GM23248 (cell line): Measurements from ENCODE around the gene TPMT. TPM values are rescaled to one million over a fixed set of nuclear protein-coding genes. Genes with fewer than 3 reads are reported as not detected.

ENCODE experiments used
- DNase-seq: peaks from one replicate; pipeline ENCODE4 v3.0.0-alpha.2; 2015
- H2AFZ ChIP-seq: fragments of 200-600 bp; sonication (generic); 2 replicates; pipeline ENCODE4 v1.6.1; 2016; ENCODE audit warnings: antibody characterized with exemption
- H3F3A ChIP-seq: fragments of 200-600 bp; sonication (generic); 2 replicates; pipeline ENCODE4 v1.6.1; 2016; ENCODE audit warnings: mild to moderate bottlenecking, antibody characterized with exemption, mixed run types; ENCODE audit not compliant: insufficient read depth
- H3K27ac ChIP-seq: fragments of 200-600 bp; sonication (generic); 2 replicates; pipeline ENCODE4 v1.5.1; 2016; ENCODE audit warnings: mild to moderate bottlenecking
- H3K27me3 ChIP-seq: fragments of 200-600 bp; sonication (generic); replicated peaks from 2 replicates; pipeline ENCODE4 v1.6.1; 2016; ENCODE audit warnings: mild to moderate bottlenecking; ENCODE audit not compliant: insufficient read depth
- H3K36me3 ChIP-seq: fragments of 200-600 bp; sonication (generic); 2 replicates; pipeline ENCODE4 v1.6.1; 2016; ENCODE audit warnings: low read depth, mild to moderate bottlenecking
- H3K4me1 ChIP-seq: fragments of 200-600 bp; sonication (generic); 2 replicates; pipeline ENCODE4 v1.6.1; 2016; ENCODE audit warnings: mild to moderate bottlenecking; ENCODE audit not compliant: insufficient read depth
- H3K4me2 ChIP-seq: fragments of 200-600 bp; sonication (generic); one replicate; pipeline ENCODE4 v1.6.1; 2016; ENCODE audit warnings: mild to moderate bottlenecking; ENCODE audit not compliant: unreplicated experiment
- H3K4me3 ChIP-seq: fragments of 200-600 bp; sonication (generic); 2 replicates; pipeline ENCODE4 v1.5.1; 2016; ENCODE audit warnings: mild to moderate bottlenecking
- H3K79me2 ChIP-seq: fragments of 200-600 bp; sonication (generic); 2 replicates; pipeline ENCODE4 v1.6.1; 2016; ENCODE audit warnings: mild to moderate bottlenecking; ENCODE audit not compliant: insufficient read depth
- H3K9ac ChIP-seq: fragments of 200-600 bp; sonication (generic); 2 replicates; pipeline ENCODE4 v1.6.1; 2016; ENCODE audit warnings: mild to moderate bottlenecking
- H3K9me2 ChIP-seq: fragments of 200-600 bp; sonication (generic); 2 replicates; pipeline ENCODE4 v1.6.1; 2016; ENCODE audit warnings: mixed run types, mild to moderate bottlenecking, moderate library complexity; ENCODE audit not compliant: insufficient read depth
- H3K9me3 ChIP-seq: fragments of 200-600 bp; sonication (generic); one replicate; pipeline ENCODE4 v1.6.1; 2017; ENCODE audit warnings: low read depth
- H4K20me1 ChIP-seq: fragments of 200-600 bp; sonication (generic); 2 replicates; pipeline ENCODE4 v1.6.0; 2016; ENCODE audit not compliant: insufficient read depth
- EZH2 ChIP-seq: fragments of 200-600 bp; sonication (generic); IDR thresholded peaks from 2 replicates; pipeline ENCODE4 v1.6.1; 2018; ENCODE audit warnings: antibody characterized with exemption, mild to moderate bottlenecking; ENCODE audit not compliant: insufficient read depth, poor library complexity, severe bottlenecking
- EZH2phosphoT487 ChIP-seq: fragments of 200-600 bp; sonication (generic); IDR thresholded peaks from 2 replicates; pipeline ENCODE4 v1.6.1; 2018; ENCODE audit warnings: antibody characterized with exemption, moderate library complexity, mild to moderate bottlenecking, low read depth; ENCODE audit not compliant: insufficient read depth
- WGBS, 2 experiments: methylation state at CpG; one replicate each; pipeline ENCODE4 v1.1.6; 2015 to 2017; ENCODE audit warnings: low lambda C conversion rate in 2 of 2, low coverage in 1 of 2; ENCODE audit errors: missing lambda C conversion rate in 2 of 2; 5-methylcytosine and 5-hydroxymethylcytosine counted together
- in situ Hi-C: fragments of 300-500 bp; cut with MboI; formaldehyde crosslinking; loops from 2 replicates; pipeline ENCODE4 v1.15.0; 2020
- polyA plus RNA-seq: library from polyadenylated mRNA; unstranded; fragments of >200 nt; fragmentation: Nextera tagmentation; extraction: Ambion mirVana; gene quantifications from 2 replicates; pipeline ENCODE4 v1.2.1, GENCODE V29; 2016
- total RNA-seq: library from RNA; depleted of rRNA; stranded (reverse); fragments of >200 nt; shearing (Covaris generic); gene quantifications from 2 replicates; pipeline ENCODE4 v1.2.3, GENCODE V29; 2014

Gene TPMT
- total and polyA plus RNA-seq, 2 experiments from 2014 or later: 22.6 TPM

DNA sequence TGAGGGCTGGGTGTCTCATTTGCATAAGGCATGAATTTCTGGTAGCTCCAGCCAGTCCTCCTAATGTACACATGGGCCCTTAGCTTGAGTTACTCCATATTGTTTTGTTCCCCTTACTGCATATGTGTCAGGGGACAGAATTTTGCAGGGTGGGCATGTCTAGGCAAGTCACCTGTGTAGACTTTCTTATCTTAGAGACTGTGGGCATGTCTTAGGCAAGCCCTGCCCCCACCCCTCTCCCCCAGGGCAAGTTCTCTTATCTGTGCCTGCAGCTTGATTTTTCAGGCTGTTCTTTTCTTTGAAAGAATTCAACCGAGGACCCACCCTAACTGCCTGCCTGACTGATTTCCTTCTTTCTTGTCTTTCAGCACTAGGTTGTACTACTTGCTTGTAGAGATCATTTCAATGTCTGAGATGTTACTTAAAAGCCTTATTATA, 64.5 kb downstream of the TPMT start:
- Histone ChIP-seq H3K9ac (no peak overlapping the region), H4K20me1 (no peaks in the 10 kb centered on the region), H3K27me3 (no peaks in the 10 kb centered on the region), H3K9me3 (no peaks in the 10 kb centered on the region), H3K79me2 (no peaks in the 10 kb centered on the region), H3F3A (no peaks in the 10 kb centered on the region), H3K9me2 (no peaks in the 10 kb centered on the region), H2AFZ (no peak overlapping the region), H3K4me2 (no peak overlapping the region), H3K4me3 (no peak overlapping the region), H3K27ac (no peak overlapping the region), H3K4me1 (no peaks in the 10 kb centered on the region), H3K36me3 (no peaks in the 10 kb centered on the region)
- in situ Hi-C loops: no loop called here
- DNase-seq: no peak
- 39 to 69% methylated on average over 1 of the region's 1 CpG for WGBS, 2 experiments
- TF ChIP-seq EZH2phosphoT487 (no peak), EZH2 (no peak)

DNA sequence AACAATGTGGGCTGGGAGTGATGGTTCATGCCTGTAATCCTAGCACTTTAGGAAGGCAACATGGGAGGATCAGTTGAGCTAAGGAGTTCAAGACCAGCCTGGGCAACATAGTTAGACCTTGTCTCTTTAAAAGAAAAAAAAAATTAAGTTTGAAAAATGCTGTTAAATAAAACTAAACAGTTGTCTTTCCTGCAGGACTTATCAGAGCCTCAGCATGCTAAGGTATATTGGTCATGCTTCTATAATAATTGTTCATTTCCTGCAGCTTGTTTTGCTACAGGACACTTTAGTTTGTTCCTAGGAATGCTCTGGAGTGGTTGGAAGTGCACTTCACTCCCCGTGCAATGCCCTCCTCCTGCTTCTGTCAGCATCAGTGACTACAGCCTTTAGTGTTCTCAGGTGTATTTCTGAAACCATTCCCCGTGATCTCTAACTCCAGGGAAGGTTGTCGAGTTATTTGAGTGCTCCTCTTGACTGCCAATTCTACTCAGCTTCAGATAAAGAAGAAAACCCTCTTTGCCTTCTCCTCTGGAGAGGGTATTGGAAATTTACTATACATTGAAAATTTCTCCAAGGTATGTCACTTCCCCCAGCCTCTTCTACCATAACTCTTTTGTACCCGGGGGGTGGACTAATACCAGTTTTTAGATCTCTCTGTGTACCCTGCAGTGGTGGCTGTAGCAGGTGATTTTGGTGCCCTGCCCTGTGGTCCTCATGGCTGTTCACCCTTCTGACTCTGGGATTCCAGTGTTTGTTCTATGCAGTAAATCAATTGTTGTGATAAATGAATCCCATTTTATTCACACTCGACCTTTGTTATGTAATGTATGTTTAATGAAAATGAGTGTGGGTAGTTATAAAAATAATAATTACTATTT, 66.2 kb downstream of the TPMT start:
- Histone ChIP-seq H3K9me2 (no peaks in the 10 kb centered on the region), H3K9me3 (no peaks in the 10 kb centered on the region), H3K27me3 (no peaks in the 10 kb centered on the region), H3K79me2 (no peaks in the 10 kb centered on the region), H2AFZ (no peak overlapping the region), H3K27ac (no peak overlapping the region), H3F3A (no peaks in the 10 kb centered on the region), H3K9ac (no peak overlapping the region), H4K20me1 (no peaks in the 10 kb centered on the region), H3K36me3 (no peaks in the 10 kb centered on the region), H3K4me3 (no peak overlapping the region), H3K4me2 (no peak overlapping the region), H3K4me1 (no peaks in the 10 kb centered on the region)
- in situ Hi-C loops: no loop called here
- WGBS, 2 experiments: 67 to 68% methylated on average over 5 of the region's 5 CpGs
- no peak for TF ChIP-seq EZH2phosphoT487
- no peak for TF ChIP-seq EZH2
- no peak for DNase-seq

DNA sequence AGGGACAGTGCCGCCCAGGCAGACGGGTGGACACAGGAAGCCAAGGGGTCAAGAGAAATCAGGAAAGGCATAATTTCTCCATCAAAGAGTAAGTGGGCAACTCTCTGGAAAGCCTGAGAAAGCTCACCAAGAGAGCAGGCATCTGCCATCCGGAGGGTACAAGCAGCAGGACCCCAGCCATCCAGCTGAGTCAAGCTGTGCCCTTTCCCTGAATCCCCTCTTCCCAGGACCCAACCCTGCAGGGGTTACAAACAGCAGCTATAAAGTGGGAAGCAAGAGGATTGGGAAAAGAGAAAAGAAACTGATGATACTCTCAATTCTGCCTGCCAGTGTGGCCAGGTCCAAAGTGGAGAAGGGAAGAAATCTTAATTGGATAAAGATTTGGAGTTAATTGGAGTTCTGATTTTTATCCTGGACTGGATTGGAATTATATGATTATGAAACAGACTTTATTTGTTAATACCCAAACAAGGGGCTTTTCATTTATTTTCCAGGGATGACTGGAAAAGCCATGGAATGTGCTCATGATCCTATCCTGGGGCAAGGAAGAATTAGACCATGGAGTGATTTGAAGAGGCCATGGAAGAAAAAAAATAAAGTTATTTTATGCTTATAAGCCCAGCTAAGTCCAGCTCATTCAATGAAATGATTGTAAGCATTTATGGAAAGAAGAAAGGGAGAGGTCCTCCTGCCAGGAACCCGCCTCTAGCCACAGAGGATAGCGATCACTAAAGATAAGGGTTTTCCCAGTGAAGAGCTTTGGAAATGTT, 67.3 kb downstream of the TPMT start:
- Histone ChIP-seq H2AFZ (no peak overlapping the region), H3K9ac (no peak overlapping the region), H3K27me3 (no peaks in the 10 kb centered on the region), H3K27ac (no peak overlapping the region), H3F3A (no peaks in the 10 kb centered on the region), H3K36me3 (no peaks in the 10 kb centered on the region), H3K4me1 (no peaks in the 10 kb centered on the region), H3K9me3 (no peaks in the 10 kb centered on the region), H3K4me3 (no peak overlapping the region), H3K4me2 (no peak overlapping the region), H3K79me2 (no peaks in the 10 kb centered on the region), H3K9me2 (no peaks in the 10 kb centered on the region), H4K20me1 (no peaks in the 10 kb centered on the region)
- 84 to 85% methylated on average over 5 of the region's 5 CpGs for WGBS, 2 experiments
- TF ChIP-seq EZH2phosphoT487 (no peak), EZH2 (no peak)
- no peak for DNase-seq
- in situ Hi-C loops: no loop called here

DNA sequence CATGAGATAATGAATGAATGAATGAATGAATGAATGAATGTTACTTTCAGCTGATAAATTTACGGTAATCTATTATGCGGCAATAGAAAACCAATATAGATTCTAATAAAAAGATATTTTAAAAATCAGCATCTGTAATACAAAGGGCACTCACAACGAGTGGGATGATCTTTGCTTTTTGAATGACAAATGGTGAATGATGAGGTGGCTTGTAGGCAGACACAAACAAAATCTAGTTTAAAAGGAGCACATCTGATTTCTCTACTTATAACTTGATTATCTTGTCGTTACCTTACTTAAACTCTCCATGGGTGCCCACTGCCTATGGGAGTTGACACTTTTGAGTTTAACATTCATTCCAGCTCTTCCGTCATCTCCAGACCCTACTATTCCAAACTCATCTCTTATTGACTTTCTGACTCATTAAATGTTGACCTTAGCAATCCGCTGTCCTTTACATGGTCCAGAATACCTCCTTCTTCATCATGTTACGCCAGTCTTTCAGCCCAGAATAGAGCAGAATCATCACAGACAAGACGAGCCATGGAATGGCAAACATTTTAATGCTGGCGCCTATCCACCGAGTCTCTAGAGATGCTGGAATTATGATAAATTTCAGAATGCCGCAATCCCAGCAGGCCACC, 73.7 kb downstream of the TPMT start:
- Histone ChIP-seq H2AFZ (no peak overlapping the region), H3K4me1 (peaks cover 6% of the 10 kb centered on the region), H3K27ac (no peak overlapping the region), H3K27me3 (no peaks in the 10 kb centered on the region), H3K9me3 (no peaks in the 10 kb centered on the region), H3K79me2 (no peaks in the 10 kb centered on the region), H3K9ac (no peak overlapping the region), H3K36me3 (no peaks in the 10 kb centered on the region), H4K20me1 (no peaks in the 10 kb centered on the region), H3K4me2 (no peak overlapping the region), H3K9me2 (no peaks in the 10 kb centered on the region), H3F3A (peaks cover 5% of the 10 kb centered on the region; the same call in 1 of the 2 replicates), H3K4me3 (no peak overlapping the region)
- TF ChIP-seq EZH2phosphoT487 (no peak), EZH2 (no peak)
- in situ Hi-C loops: no loop called here
- no peak for DNase-seq
- WGBS, 2 experiments: 78 to 83% methylated on average over 11 of the region's 11 CpGs
